Myocyte (in vitro differentiated cells): ENCODE results near the gene FDXR. TPM values are rescaled to one million over a fixed set of nuclear protein-coding genes. Genes with fewer than 3 reads are reported as not detected.

Experiments
- DNase-seq: peaks from one replicate; pipeline ENCODE4 v3.0.0-alpha.2; 2012; ENCODE audit warnings: low read depth
- total RNA-seq: library from RNA; depleted of rRNA; stranded (reverse); fragments of >200 nt; gene quantifications from 2 replicates; pipeline ENCODE4 v1.2.3, GENCODE V29; 2014

Gene FDXR
- total RNA-seq, 1 donor from 2014 or later = 7.9 TPM

DNA sequence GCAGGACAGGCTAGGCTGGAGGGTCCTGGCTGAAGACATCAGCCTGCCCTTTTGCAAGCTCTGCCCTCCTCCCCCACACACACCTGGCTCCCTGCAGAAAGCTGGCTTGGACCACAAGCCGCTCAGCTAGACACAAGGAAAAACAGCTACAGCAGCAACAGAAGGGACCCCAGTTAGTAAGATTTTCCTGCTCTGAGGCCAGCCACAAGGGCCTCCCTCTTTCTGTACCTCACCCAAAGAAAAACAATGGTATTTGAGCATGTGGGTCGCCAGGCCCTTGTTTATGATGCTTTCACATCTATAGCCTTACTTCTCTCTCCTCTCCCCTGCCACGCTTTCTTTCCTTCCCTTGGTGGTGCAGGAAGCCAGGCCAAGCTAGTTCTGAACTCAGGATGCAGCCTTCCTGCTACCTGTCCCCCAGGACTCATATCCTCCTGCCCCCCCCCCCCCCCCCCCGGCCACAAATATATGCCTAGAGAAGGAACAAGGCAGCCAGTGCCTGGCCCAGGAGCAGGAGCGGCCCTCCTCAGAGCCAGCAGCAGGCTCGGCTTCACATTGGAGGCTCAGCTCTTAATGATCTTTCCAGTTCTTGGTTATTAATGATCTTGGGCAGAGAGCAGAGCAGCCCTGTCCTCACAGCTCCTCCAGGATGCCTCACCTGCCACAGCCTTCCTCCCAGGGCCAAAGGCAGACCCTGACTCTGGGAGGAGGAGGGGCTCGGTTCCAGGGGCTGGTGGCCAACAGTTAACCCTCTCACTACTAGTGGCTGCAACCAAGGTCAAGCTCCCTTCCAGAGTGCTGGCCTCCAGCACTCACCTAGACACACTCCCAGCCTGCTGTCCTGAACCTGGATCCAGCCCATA, 32.6 kb downstream of the FDXR start:
- no peak for DNase-seq

DNA sequence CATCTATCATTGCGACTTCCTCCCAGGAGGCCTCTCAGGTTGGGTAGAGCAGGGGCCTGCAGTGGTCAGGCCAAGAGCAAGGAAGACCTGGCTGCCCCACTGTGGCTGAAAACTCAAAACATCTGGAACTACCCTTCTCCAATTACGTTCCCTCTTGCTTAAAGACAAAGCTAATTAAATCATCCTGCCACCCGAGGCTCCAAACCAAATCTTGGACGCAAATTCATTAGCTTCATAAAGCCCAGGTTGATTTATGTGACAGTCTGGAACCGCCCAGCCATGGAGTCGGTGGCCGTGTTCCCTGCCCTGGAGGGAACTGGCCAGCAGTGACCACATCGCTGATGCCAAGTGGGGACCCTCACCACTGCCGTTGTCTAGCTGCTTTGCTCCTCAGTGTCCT, 34.5 kb downstream of the FDXR start:
- DNase-seq = no peak

- DNase-seq = no peak
Observed at GRCh38 chr17:74836691-74837467, 35.9 kb downstream of the FDXR start.

- no peak for DNase-seq
Observed at GRCh38 chr17:74836191-74836590, 36.6 kb downstream of the FDXR start.

DNA sequence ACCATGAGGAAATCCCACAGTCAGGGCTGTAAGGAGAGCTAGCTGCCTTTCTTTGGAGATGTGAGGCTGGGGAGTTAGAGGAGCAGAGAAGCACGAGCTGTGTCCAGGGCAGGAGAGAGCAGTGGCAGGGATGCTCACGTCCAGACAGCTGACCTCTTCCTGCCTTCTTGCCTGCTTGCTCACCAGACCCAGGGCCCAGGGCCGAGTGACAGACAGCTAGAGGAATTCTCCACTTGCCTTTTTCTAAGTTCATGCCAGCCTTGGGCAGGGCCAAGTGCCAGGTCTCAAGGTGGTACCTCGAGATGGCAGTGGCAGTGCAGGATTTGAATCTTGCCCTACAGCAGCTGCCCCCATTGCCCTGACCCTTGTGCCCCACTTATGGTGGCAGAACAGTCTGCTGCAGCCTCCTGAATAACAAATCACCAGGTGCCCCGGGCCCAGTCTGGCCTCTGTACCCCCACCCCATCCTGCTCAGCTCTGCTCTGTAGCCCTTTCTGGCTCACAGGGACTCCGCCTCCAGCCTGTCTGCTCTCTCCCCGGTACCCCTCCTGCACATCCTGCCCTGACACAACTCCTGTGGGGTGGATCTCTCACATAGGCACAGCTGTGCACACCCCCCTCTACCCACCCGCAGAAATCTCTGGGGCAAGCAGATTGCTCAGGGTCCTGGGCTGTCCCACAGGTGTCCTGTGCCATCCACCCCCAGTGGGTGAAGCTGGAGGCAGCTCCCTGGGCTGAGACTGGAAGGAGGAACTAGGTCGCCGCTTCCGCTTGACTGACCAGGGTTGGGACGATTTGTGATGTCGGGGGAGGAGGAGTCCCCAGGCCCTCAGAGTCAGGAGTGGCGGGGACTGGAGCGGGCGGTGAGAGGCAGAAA, 39.1 kb downstream of the FDXR start:
- DNase-seq = peak; percentile 85

- DNase-seq = no peak
Observed at GRCh38 chr17:74832421-74832820, 40.4 kb downstream of the FDXR start.

GRCh38 chr17:74831444-74832146, 41.2 kb downstream of the FDXR start:
- DNase-seq = no peak

DNA sequence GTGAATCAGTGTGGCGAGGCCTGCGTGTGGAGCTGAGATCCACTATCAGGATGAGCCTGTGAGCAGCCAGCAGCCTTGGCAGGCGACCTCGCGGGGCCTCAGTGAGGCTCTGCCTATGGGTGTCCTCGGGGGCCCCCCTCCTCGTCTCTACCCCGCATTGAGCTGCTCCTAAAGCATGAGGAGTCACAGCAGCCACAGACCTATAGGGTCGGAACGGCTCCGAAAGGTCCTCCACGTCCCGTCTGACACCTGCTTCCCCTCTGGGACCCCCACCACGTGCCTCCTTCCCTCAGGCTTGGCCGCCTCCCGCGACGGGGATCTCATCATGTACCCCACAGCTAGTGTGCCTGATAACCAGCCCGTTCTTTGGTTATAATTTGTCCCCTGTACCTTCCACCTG, 41.9 kb downstream of the FDXR start:
- DNase-seq = no peak

GRCh38 chr17:74827800-74828199, 45.0 kb downstream of the FDXR start:
- no peak for DNase-seq

DNA sequence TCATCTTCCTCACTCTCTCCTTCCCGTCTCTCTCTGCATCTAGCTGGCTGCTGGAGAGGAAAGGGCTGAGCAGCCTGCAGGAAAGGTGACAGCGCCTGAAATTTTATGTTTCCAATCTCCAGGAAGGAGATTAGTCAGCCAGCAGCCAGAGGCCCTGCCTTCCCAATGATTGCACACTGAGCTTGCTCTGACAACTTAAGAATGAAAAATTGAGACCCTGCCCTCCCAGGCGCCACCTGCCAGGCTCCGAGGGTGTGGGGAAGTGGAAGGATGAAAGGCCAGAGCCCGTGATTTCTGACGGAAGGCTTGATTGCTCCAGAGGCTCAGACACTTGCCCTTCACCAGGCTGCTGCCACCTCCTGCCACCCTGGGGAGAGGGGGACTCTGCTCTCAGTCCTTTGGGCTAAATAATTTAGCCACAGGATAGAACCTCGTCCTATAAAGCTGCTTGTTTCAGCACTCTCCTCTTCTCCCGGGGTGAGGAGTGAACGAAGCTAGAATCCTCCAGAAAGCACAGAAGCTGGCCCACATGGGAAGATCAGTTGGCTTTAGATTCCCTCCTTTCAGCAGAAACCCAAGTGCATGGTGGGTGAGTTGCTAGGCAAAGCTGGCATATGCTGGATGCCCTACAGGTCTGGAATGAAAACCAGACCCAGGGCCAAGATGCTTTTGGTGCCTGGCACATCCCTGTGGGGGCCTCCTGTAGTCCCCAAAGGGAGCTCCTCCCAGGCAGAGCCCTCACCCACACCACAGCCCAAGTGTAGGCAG, 46.7 kb downstream of the FDXR start:
- no peak for DNase-seq

- DNase-seq = no peak
Observed at GRCh38 chr17:74824961-74825627, 47.7 kb downstream of the FDXR start.

DNA sequence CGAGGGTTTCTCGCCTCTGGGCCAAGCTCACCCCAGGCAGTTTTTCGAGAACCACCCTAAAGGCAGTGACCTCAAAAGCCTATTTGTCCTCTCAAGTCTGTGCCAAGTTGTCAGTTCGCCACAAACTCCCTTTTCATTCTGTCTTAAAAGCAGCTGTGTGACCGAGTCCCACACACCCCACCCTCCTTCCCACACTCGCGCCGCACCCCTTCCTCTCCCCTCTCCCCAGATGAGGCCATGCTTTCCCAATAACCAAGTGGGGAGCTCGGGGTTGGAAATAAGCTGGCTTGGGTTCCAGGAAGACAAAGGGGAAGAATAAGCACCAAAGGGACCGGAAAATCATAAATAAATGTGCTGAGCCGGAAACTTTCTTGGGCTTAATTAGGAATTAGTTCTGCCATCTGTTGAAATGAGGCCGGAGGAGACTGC, 49.8 kb downstream of the FDXR start:
- peak; percentile 26 for DNase-seq

GRCh38 chr17:74822335-74822938, 50.4 kb downstream of the FDXR start:
- no peak for DNase-seq

- DNase-seq = no peak
Observed at GRCh38 chr17:74821655-74822334, 51.0 kb downstream of the FDXR start.

- DNase-seq = no peak
Observed at GRCh38 chr17:74819801-74820436, 52.9 kb downstream of the FDXR start.

GRCh38 chr17:74818291-74818938, 54.4 kb downstream of the FDXR start:
- no peak for DNase-seq

DNA sequence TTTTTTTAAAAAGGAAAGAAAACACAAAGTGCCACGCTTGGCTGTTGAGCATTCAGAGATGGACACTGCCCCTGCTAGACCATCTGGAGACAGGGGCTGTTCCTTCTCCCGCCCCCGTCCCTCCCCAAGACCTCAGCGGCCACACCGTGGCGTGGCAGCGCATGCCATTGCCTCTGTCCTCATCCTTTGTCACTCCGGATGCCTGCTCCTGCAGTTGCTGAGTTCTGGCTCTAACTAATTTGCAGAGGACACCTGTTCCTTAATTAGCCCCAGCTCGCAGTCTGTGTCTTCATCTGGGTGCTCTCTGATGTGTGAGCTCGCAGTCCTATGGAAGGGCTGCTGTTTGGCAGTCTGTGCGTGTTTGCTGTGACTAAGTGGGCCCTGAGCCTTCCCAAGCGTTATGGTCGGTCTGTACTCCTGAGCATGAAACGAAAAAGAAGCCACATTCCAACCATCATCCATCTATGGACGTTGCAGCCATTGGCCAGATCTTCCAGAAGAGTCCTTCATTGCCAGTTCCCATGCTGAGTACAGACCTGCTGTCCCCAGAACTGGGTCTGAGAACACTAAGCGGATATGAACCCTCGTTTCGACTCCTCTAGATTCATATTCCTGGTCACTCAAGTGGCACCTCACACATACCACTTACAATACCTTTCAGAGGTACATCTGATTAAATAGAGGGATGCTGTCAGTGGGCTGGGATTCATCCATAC, 55.7 kb downstream of the FDXR start:
- DNase-seq = peak; percentile 74
